Epithelial cell of prostate (primary cell): ENCODE data around the gene TYR.
"Not testable (repeated sequence)": the region's sequence is repeated elsewhere in the genome, so short reads cannot be mapped to it uniquely, and the experiment has no call there.

Experiments
- DNase-seq: peaks from one replicate; pipeline ENCODE4 v3.0.0-alpha.2; 2011; ENCODE audit warnings: low read depth, low spot score
- H3K27ac ChIP-seq: fragments of 450-650 bp; 2 replicates; pipeline ENCODE4 v1.5.1; 2017; ENCODE audit warnings: mild to moderate bottlenecking

The TYR gene

GRCh38 chr11:89267660-89268302, 90.1 kb downstream of the TYR start:
- H3K27ac ChIP-seq: no peak overlapping the region
- DNase-seq: no peak

GRCh38 chr11:89272540-89273088, 94.9 kb downstream of the TYR start:
- DNase-seq: not testable (repeated sequence)

GRCh38 chr11:89273220-89273619, 95.5 kb downstream of the TYR start:
- not testable (repeated sequence) for H3K27ac ChIP-seq, DNase-seq

More at GRCh38 chr11:89272540-89273088, 94.9 kb downstream of the TYR start:
- H3K27ac ChIP-seq: not testable (repeated sequence)

- H3K27ac ChIP-seq: no peak overlapping the region
- DNase-seq: no peak
These were observed 98.3 kb downstream of the TYR start for GRCh38 chr11:89275966-89276365.

GRCh38 chr11:89279176-89279575, 101.5 kb downstream of the TYR start:
- DNase-seq: no peak
- H3K27ac ChIP-seq: no peak overlapping the region

- not testable (repeated sequence) for H3K27ac ChIP-seq, DNase-seq
These were observed 103.5 kb downstream of the TYR start for GRCh38 chr11:89281032-89281677.

GRCh38 chr11:89286601-89287000, 108.9 kb downstream of the TYR start:
- H3K27ac ChIP-seq, DNase-seq: not testable (repeated sequence)

GRCh38 chr11:89288004-89288403, 110.3 kb downstream of the TYR start:
- DNase-seq, H3K27ac ChIP-seq: not testable (repeated sequence)

GRCh38 chr11:89293965-89294679, 116.4 kb downstream of the TYR start:
- DNase-seq: no peak

GRCh38 chr11:89295023-89295422, 117.3 kb downstream of the TYR start:
- H3K27ac ChIP-seq: not testable (repeated sequence)

More at GRCh38 chr11:89293965-89294679, 116.4 kb downstream of the TYR start:
- H3K27ac ChIP-seq: no peak overlapping the region

GRCh38 chr11:89303029-89303428, 125.4 kb downstream of the TYR start:
- H3K27ac ChIP-seq, DNase-seq: not testable (repeated sequence)

More at GRCh38 chr11:89295023-89295422, 117.3 kb downstream of the TYR start:
- not testable (repeated sequence) for DNase-seq

GRCh38 chr11:89308272-89308671, 130.6 kb downstream of the TYR start:
- not testable (repeated sequence) for DNase-seq, H3K27ac ChIP-seq

- not testable (repeated sequence) for DNase-seq, H3K27ac ChIP-seq
These were observed 131.8 kb downstream of the TYR start for GRCh38 chr11:89309321-89309985.

- DNase-seq, H3K27ac ChIP-seq: not testable (repeated sequence)
These were observed 132.9 kb downstream of the TYR start for GRCh38 chr11:89310607-89311006.

- DNase-seq: no peak
These were observed 143.7 kb downstream of the TYR start for GRCh38 chr11:89321401-89321800.

GRCh38 chr11:89327885-89328284, 150.2 kb downstream of the TYR start:
- H3K27ac ChIP-seq: no peak overlapping the region
- no peak for DNase-seq

More at GRCh38 chr11:89321401-89321800, 143.7 kb downstream of the TYR start:
- peak overlapping the region; percentile 24 for H3K27ac ChIP-seq

- not testable (repeated sequence) for DNase-seq, H3K27ac ChIP-seq
These were observed 154.3 kb downstream of the TYR start for GRCh38 chr11:89331940-89332339.

- not testable (repeated sequence) for DNase-seq, H3K27ac ChIP-seq
These were observed 156.0 kb downstream of the TYR start for GRCh38 chr11:89333704-89334103.

- not testable (repeated sequence) for DNase-seq, H3K27ac ChIP-seq
These were observed 159.5 kb downstream of the TYR start for GRCh38 chr11:89337100-89337650.

GRCh38 chr11:89338073-89338472, 160.4 kb downstream of the TYR start:
- not testable (repeated sequence) for DNase-seq, H3K27ac ChIP-seq
